ENCODE results near the gene FOXP1.

The FOXP1 gene

GRCh38 chr3:71323558-71323957, 260.0 kb downstream of the FOXP1 start:
- Histone ChIP-seq H3K36me3 (no peaks in the 10 kb centered on the region), H3K4me1 (ENCODE audit: control insufficient read depth in 1 of 2, insufficient read depth in 1 of 2, low read depth in 1 of 2, low read length in 1 of 2) (peaks cover 18 to 28% of the 10 kb centered on the region in 2 experiments), H3K27me3 (no peaks in the 10 kb centered on the region), H3K27ac (no peak overlapping the region), H3K4me3 (ENCODE audit: low read depth in 1 of 2, low read length in 1 of 2) (no peak overlapping the region), H3K9me3 (no peaks in the 10 kb centered on the region)
- no peak for TF ChIP-seq CTCF (IDR thresholded peaks at IDR 0.05)

GRCh38 chr3:71322154-71322553, 261.4 kb downstream of the FOXP1 start:
- peaks cover 18 to 34% of the 10 kb centered on the region in 2 experiments for H3K4me1 ChIP-seq (ENCODE audit: control insufficient read depth in 1 of 2, insufficient read depth in 1 of 2, low read depth in 1 of 2, low read length in 1 of 2)
- H3K36me3 ChIP-seq: no peaks in the 10 kb centered on the region
- no peaks in the 10 kb centered on the region for H3K27me3 ChIP-seq
- H3K9me3 ChIP-seq: no peaks in the 10 kb centered on the region
- no peak for TF ChIP-seq CTCF (IDR thresholded peaks at IDR 0.05)
- H3K4me3 ChIP-seq (ENCODE audit: low read depth in 1 of 2, low read length in 1 of 2): no peak overlapping the region
- H3K27ac ChIP-seq: no peak overlapping the region

- Histone ChIP-seq H3K4me1 (ENCODE audit: control insufficient read depth in 1 of 2, insufficient read depth in 1 of 2, low read depth in 1 of 2, low read length in 1 of 2) (peaks cover 18 to 43% of the 10 kb centered on the region in 2 experiments), H3K27ac (no peak overlapping the region), H3K27me3 (no peaks in the 10 kb centered on the region), H3K36me3 (no peaks in the 10 kb centered on the region), H3K9me3 (no peaks in the 10 kb centered on the region), H3K4me3 (ENCODE audit: low read depth in 1 of 2, low read length in 1 of 2) (no peak overlapping the region)
- TF ChIP-seq CTCF (IDR thresholded peaks at IDR 0.05): no peak
These were observed 263.8 kb downstream of the FOXP1 start for GRCh38 chr3:71319771-71320170.

- H3K4me3 ChIP-seq (ENCODE audit: low read depth in 1 of 2, low read length in 1 of 2): no peak overlapping the region
- no peak for TF ChIP-seq CTCF (IDR thresholded peaks at IDR 0.05)
These were observed 265.1 kb downstream of the FOXP1 start for GRCh38 chr3:71318458-71318827.

GRCh38 chr3:71317749-71318457, 265.6 kb downstream of the FOXP1 start:
- no peaks in the 10 kb centered on the region for H3K9me3 ChIP-seq
- H3K27me3 ChIP-seq: no peaks in the 10 kb centered on the region
- peaks cover 18 to 43% of the 10 kb centered on the region in 2 experiments for H3K4me1 ChIP-seq (ENCODE audit: control insufficient read depth in 1 of 2, insufficient read depth in 1 of 2, low read depth in 1 of 2, low read length in 1 of 2)
- no peak for TF ChIP-seq CTCF (IDR thresholded peaks at IDR 0.05)
- H3K4me3 ChIP-seq (ENCODE audit: low read depth in 1 of 2, low read length in 1 of 2): no peak overlapping the region
- no peaks in the 10 kb centered on the region for H3K36me3 ChIP-seq
- H3K27ac ChIP-seq: no peak overlapping the region

More at GRCh38 chr3:71318458-71318827, 265.1 kb downstream of the FOXP1 start:
- H3K27ac ChIP-seq: no peak overlapping the region
- H3K9me3 ChIP-seq: no peaks in the 10 kb centered on the region
- peaks cover 18 to 43% of the 10 kb centered on the region in 2 experiments for H3K4me1 ChIP-seq (ENCODE audit: control insufficient read depth in 1 of 2, insufficient read depth in 1 of 2, low read depth in 1 of 2, low read length in 1 of 2)
- no peaks in the 10 kb centered on the region for H3K27me3 ChIP-seq
- no peaks in the 10 kb centered on the region for H3K36me3 ChIP-seq
